GM21528 (cell line): ENCODE measurements around the gene SIGLEC8.
"Not testable (repeated sequence)": the region's sequence is repeated elsewhere in the genome, so short reads cannot be mapped to it uniquely, and the experiment has no call there.

ENCODE experiments used
- ATAC-seq: cut with Tn5 transposase; IDR thresholded peaks from one replicate; pipeline ENCODE4 v1.9.1; 2021; ENCODE audit warnings: mild to moderate bottlenecking, moderate library complexity; ENCODE audit not compliant: unreplicated experiment, low FRiP score

SIGLEC8 gene

GRCh38 chr19:51473009-51473707, 14.9 kb upstream of the SIGLEC8 start:
- no peak for ATAC-seq

- ATAC-seq, result no peak
Measured at GRCh38 chr19:51472607-51473006, 14.4 kb upstream of the SIGLEC8 start.

GRCh38 chr19:51471527-51471926, 13.3 kb upstream of the SIGLEC8 start:
- no peak for ATAC-seq

DNA sequence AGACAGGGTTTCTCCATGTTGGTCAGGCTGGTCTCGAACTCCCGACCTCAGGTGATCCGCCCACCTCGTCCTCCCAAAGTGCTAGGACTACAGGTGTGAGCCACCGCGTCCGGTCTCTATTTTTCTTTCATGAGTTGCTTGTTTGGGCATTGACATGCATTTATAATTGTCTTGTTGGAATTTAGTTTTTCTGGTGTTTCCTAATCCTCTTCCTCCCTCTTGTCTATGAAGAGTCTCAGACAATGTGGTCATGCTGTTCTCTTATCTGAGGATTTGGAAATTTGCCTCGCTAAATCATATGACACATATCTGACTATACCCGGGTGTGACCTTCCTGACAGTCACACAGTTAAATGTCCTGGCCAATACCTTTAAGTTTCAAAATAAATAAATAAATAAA, 12.7 kb upstream of the SIGLEC8 start:
- ATAC-seq, result no peak

GRCh38 chr19:51469629-51470028, 11.4 kb upstream of the SIGLEC8 start:
- ATAC-seq, result no peak

- ATAC-seq, result no peak
Measured at GRCh38 chr19:51469162-51469561, 10.9 kb upstream of the SIGLEC8 start.

DNA sequence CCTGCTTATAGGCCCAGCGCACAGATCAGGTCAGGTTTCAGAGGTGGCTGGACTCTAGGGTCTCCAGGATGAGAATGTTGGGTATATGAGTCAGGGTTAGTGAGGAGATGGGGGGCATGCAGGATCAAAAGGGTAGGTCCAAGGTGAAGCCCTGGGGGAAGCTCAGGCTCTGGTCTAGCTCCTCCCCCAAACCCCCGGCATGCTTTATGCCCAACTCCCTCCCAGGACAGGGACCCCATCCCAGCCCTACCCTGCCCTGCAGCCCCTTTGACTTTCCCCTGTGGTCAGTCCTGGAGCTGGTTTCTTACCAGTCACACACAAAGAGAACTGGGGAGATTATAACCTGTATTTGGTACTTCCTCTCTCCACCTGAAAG, 10.3 kb upstream of the SIGLEC8 start:
- ATAC-seq, result no peak

DNA sequence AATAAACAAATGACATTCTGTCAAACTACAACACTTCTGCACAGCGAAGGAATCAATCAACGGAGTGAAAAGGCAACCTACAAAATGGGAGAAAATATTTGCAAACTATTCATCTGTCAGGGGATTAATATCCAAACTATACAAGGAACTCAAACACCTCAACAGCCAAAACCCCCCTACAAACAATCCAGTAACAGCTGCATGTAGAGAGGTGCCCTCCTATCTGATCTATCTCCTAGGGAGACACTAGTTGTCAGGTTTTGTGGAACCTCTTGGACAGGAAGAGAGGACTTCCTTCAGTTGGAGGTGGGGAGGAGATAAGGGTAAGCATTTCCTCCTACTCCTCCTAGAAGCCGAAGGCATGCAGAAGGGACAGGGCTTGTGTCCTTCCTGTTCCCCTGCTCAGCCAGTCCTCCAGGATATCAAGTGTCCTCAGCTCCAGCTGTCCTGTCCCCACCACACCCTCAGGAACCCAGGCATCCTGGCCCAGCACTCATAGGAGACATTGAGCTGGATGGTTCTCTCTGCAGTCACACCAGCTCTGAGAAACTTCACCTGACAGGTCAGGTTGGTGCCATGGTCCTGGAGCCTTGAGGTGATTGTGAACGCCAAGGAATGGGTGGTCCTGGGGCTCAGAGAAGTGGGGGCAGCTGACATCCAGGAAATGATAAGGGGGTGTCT, 9.8 kb upstream of the SIGLEC8 start:
- ATAC-seq, result no peak

DNA sequence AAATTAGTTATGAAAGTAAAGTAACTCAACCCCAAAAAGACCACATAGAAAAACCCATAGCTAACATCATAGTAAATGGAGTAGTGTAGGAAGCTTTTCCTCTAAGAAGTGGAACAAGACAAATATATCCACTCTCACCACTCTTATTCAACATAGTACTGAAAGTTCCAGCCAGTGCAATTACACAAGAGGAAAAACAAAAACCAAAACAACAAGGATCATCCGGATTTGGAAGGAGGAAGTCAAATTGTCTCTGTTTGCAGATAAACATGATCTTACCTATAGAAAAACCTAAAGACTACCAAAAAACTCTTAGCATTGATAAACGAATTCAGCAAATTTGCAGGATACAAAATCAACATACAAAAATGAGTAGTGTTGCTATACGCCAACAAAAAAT, 8.5 kb upstream of the SIGLEC8 start:
- ATAC-seq, result no peak

- ATAC-seq, result not testable (repeated sequence)
Measured at GRCh38 chr19:51463976-51464581, 5.8 kb upstream of the SIGLEC8 start.

- ATAC-seq, result no peak
Measured at GRCh38 chr19:51462681-51463080, 4.4 kb upstream of the SIGLEC8 start.

DNA sequence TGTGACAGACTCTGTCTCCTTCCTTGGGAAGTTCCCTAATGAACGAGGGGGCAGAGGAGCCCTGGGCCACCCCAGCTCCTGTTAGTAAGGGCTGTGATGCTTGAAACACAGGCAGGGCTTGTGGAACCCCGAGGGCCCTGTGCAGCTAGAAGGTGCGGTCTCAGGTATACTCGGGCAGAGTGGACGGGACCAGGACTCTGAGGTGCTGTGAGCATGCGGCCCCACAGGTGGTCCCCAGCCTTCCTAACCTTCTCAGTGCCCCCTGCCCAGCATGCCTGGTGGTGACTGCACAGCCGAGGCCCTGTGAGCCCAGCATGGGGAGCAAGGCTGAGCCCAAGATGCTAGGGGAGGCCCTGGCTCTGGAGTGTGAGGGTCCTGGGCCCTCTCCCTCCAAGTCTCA, 4.0 kb upstream of the SIGLEC8 start:
- ATAC-seq, result no peak

GRCh38 chr19:51461723-51462161, 3.5 kb upstream of the SIGLEC8 start:
- no peak for ATAC-seq

DNA sequence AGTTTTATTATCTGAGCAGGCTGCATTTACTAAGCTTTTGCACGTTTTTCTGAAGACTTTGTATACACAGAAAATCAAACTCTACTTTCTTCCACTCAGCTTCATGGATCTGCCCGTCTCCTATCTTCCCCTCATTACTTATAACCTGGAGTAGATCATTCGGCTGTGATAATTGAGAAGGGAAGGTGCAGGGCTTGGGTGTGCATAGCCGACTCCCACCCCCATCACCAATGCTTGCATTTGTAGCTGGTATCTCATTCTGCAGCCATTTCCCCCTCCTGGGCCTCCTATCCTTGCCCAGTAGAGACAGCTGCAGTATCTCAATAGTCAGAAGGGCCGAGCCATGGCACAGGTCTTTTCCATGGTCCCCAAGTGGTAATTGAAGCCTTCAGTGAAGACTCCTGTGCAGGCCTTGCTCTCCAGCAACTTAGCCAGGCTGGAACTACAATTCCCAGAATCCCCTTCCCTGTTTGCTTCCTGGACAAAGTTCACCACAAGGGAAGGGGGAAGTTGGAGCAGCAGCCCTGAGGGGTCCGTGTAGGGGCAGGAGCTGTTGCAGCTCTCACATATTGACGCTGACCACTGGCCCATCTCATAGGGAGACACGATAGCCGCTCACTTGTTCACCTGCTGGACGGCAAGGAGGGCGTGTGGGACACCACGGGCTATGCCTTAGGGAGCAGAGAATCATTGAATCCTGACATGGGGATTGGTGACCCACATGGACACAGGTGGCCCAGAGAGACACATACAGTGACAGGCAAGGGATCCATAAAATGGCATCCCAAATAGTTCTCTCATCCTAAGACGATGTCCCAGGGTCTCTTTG, 2.1 kb upstream of the SIGLEC8 start:
- ATAC-seq, result no peak

GRCh38 chr19:51458899-51459505, 748 bp upstream of the SIGLEC8 start:
- ATAC-seq, result no peak

DNA sequence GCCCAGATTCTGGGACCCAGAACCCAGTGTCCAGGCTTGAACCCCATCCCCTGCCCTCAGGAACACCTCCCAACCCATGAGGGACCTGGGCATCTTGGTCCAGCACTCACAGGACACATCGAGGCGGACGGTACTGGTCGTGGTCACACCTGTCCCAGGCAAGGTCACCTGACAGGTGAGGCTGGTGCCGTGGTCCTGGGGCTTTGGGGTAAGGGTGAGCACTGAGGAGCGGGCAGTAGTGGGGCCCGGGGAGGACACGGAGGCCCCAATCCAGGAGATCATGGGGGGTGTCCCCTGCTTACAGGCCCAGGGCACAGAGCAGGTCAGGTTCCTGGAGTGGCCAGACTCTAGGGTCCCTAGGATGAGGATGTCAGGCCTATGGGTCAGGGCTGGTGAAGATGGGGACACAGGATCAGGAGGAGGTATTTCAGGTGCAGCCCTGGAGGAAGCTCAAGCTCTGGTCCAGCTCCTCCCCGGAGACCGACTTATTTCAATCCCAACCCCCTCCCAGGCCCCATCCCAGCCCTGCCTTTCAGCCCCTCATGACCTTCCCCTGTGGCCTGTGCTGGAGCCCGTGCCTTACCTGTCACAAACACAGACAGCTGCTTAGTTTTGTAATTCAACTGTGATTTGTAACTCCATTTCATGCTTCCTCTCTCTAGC, 772 bp downstream of the SIGLEC8 start:
- no peak for ATAC-seq

GRCh38 chr19:51456541-51457290, 1.5 kb downstream of the SIGLEC8 start:
- no peak for ATAC-seq

DNA sequence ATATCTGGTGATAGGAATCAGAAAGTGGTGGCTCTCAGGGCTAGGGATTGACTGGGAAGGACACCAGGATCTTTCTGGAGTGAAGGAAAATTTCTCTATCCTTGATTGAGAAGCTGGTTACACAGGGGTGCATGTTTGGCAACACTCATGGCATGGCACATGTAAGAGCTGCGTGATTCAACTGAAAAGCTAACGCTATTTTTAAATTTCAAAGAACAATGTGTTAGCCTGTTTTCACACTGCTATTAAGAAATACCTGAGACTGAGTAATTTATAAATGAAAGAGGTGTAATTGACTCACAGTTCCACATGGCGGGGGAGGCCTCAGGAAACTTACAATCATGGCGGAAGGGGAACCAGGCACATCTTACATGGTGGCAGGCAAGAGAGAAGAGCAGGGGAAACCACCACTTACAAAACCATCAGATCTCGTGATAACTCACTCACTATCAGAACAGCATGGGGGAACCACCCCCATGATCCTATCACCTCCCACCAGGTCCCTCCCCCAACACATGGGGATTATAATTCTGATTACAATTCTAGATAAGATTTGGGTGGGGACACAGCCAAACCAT, 7.4 kb downstream of the SIGLEC8 start:
- ATAC-seq, result no peak

DNA sequence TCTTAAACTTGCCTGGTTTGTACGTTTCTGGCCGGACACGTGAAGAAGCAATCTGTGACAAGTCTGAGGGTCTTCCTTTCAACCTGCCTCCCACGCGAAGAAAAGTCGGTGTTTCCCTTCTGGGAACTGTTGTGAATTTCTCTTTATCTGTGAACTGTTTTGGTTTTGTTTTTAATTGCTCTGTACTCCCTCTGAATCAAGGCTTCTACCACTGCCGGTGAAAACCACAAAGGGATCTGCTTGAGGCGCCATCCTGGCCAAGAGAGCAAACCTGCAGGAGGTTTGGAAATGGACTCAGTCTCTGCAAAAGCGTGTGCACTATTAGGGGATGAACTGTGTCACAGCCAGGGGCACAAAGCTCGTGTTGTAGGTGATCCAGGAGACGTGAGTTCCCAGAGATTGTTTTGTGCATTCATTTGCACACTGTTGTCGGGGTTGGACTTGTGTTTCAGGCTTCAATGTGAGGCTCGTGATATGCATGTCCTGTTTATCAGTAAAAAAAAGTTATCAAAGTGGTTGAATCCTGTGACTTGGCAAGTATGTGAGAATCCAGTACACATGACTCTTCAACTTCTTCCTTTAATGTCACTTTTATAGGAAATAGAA, 9.7 kb downstream of the SIGLEC8 start:
- ATAC-seq, result no peak
